MV-4-11 (cell line): ENCODE data around the gene FMN2.
"Not testable (repeated sequence)": the region's sequence is repeated elsewhere in the genome, so short reads cannot be mapped to it uniquely, and the experiment has no call there.

ENCODE experiments used
- DNase-seq: peaks from one replicate; lab custom pipeline; 2025; lab: John Stamatoyannopoulos, UW

The FMN2 gene

DNA sequence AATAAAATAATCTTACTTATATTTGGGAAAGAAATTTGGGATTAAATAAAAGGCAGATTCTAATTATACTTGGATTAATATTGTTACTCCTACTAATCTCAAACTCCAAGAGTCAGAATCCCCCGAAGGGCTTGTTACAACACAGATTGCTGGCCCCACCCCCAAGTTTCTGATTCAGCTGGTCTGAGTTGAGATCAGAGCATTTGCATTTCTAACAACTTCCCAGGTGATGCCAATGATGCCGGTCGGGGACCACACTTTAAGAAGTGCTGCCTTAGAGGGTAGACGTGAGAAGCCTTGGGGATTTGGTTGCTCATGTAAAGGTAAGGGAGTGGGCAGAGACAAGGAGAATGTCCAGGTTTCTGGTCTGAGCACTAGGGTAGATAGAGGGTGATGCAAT, 47.2 kb downstream of the FMN2 start:
- DNase-seq, result no peak

- DNase-seq, result no peak
These were observed 47.8 kb downstream of the FMN2 start for GRCh38 chr1:240139511-240139910.

DNA sequence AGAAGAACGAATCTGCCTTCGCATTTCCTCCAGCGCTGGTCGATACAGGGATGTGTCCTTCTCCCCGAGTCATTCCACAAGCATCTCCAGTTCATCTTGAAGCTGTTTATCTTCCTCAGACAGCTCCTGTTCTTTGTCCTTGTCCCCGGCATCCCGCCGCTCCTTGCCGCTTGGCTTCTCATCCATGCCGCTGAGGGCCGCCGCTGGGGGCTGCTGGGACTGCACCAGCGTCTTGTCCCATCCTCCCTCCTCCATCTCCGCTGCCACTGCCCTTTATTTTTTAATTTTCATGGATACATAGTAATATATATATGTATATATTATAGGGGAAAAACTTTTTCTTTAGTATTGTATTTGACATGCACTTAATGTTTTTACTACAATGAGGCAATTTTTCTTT, 53.4 kb downstream of the FMN2 start:
- DNase-seq, result no peak

- no peak for DNase-seq
These were observed 56.6 kb downstream of the FMN2 start for GRCh38 chr1:240148333-240148732.

GRCh38 chr1:240149484-240150094, 57.9 kb downstream of the FMN2 start:
- peak; percentile 20 for DNase-seq

- peak; percentile 38 for DNase-seq
These were observed 59.6 kb downstream of the FMN2 start for GRCh38 chr1:240151136-240151735.

GRCh38 chr1:240152611-240153297, 61.1 kb downstream of the FMN2 start:
- no peak for DNase-seq

- no peak for DNase-seq
These were observed 63.9 kb downstream of the FMN2 start for GRCh38 chr1:240155605-240156004.

DNA sequence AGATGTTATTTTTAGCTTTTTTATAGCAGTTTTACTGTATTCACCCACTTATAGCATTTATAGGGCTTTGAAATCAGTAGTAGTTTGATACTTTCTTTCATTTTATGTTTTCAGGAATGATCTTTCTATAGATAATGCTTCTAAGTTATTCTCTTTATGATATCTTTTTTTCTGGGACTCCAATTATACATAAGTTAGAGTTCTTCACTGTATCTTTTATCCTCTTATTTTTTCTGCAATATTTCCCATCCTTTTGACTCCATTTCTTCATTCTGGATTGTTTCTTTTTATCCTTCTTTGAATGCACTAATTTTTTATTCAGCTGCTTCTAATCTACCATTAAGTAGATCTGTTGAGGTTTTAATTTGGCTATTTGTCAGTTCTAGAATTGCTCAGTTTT, 73.1 kb downstream of the FMN2 start:
- no peak for DNase-seq

DNA sequence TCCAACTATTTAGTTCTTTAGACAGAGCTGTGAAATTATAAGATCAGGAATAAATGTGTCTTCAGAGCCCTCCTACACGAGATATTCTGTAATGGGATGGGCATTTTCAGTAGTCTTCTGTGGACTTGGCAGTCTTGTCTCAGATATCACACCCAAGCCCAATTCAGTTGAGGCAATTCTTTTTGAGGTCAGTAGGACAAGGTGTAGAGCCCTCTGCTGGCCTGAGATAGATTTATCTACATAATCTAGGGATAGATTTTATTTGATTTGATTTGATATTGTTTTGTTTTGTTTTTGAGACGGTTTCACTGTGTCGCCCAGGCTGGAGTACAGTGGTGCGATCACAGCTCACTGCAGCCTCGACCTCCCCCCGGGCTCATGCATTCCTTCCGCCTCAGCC, 77.5 kb downstream of the FMN2 start:
- no peak for DNase-seq

DNA sequence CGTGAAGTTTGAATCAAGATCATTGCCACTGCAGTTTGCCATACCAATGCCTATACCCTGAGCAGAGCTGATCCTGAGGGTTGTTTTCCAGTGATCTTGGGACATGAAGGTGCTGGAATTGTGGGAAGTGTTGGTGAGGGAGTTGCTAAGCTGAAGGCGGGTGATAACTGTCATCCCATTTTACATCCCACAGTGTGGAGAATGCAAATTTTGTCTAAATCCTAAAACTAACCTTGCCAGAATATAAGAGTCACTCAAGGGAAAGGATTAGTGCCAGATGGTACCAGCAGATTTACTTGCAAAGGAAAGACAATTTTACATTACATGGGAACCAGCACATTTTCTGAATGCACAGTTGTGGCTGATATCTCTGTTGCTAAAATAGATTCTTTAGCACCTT, 78.6 kb downstream of the FMN2 start:
- no peak for DNase-seq

DNA sequence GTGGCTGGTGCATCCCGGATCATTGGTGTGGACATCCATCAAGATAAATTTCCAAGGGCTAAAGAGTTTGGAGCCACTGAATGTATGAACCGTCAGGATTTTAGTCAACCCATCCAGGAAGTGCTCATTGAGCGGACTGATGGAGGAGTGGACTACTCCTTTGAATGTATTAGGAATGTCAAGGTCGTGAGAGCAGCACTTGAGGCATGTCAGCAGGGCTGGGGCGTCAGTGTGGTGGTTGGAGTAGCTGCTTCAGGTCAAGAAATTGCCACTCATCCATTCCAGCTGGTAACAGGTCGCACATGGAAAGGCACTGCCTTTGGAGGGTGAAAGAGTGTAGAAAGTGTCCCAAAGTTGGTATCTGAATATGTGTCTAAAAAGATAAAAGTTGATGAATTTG, 79.1 kb downstream of the FMN2 start:
- no peak for DNase-seq

DNA sequence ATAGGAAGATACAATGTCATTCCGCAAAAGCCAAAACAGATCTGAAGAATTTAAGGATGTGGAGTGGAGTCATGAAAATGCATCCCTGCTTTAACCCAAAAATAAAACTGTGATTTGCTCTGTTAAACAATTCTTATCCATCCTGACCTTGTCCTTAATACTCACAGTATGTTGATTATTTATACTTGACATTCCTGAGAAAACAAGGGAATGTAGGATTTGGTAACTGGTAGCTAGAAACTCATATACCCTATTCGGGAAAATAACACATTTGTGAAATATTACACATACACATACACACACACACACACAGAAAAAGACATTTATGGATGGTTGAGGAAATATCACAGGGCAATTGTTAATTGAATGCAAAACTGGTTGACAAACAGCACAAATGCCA, 80.2 kb downstream of the FMN2 start:
- DNase-seq, result no peak

GRCh38 chr1:240173836-240174235, 82.2 kb downstream of the FMN2 start:
- DNase-seq, result peak; percentile 73

- peak; percentile 89 for DNase-seq
These were observed 83.1 kb downstream of the FMN2 start for GRCh38 chr1:240174734-240175133.

DNA sequence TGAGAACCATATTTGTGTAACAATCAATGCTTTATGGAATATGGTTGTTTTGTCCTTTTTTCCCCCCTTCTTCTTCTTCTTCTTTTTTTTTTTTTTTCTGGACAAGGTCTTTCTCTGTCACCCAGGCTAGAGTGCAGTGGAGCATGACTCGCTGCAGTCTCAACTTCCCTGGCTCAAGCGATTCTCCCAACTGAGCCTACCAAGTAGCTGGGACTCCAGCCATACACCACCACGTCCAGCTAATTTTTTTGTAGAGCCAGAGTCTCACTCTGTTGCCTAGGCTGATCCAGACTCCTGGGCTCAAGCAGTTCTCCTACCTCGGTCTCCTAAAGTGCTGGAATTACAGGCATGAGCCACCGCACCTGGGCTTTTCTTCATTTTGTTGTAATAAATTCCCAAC, 86.7 kb downstream of the FMN2 start:
- no peak for DNase-seq

DNA sequence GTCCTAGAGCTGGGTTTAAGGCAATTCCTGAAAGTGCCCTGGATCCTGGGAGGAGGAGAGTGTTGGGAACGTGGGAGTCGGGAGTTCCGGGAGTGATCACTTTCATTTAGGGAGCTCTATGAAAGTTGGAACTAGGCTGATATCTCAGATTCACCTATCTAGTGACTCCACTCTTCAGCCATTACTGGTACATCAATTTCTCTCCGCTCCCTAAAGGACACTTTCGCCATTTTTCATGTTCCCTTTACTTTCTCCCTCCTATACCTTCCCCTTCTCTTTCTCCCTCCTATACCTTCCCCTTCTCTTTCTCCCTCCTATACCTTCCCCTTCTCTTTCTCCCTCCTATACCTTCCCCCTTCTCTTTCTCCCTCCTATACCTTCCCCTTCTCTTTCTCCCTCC, 93.0 kb downstream of the FMN2 start:
- not testable (repeated sequence) for DNase-seq

GRCh38 chr1:240188139-240188538, 96.5 kb downstream of the FMN2 start:
- no peak for DNase-seq

GRCh38 chr1:240189386-240189989, 97.8 kb downstream of the FMN2 start:
- DNase-seq, result peak; percentile 28

DNA sequence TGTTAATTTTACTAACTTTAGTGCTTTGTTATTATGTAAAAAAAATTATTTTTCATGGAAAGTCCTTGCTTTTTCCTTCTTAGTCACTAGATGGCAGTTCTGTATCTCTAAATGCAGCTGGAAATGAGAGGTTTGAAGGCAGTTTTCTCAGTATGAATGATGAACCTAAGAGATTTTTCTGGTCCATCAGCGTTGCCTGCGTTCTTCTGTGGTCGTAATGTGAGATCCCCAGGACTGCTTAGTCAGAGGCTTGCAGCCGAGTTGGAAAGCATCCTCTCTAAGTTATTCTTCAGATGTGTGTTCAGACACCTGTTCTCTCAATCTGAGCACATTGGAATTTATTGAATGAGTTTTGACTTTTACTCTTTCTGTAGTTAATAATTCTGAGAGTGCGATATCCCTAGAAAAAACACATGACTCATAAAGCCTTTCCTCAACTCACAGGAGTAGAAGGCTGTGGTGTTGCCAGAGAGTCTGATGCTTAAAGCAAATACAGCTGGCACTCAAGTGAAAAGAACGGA, 99.3 kb downstream of the FMN2 start:
- DNase-seq, result peak; percentile 3

- no peak for DNase-seq
These were observed 101.2 kb downstream of the FMN2 start for GRCh38 chr1:240192851-240193250.

- no peak for DNase-seq
These were observed 102.0 kb downstream of the FMN2 start for GRCh38 chr1:240193679-240194078.

DNA sequence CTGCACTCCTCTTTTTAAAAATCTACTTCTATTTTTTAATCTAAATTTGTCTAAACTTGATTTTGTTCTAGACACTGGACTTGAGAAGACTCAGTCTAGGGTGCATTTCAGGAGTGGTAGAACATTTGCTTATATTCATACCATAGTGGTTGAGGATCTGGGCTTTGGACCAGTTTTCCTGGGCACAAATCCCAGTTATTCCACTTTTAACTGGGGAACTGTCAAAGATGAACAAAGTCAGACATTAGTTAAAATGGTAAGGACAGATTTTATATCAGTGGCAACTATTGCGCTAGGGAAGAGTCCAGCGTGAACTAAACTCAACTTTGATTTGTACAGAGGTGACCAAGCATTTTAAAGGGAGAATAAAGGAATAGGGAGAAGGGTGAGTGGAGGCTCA, 102.4 kb downstream of the FMN2 start:
- no peak for DNase-seq
